Nephron progenitor cell (in vitro differentiated cells): ENCODE data around the gene RARRES2.

Experiments
- DNase-seq: peaks from one replicate; pipeline ENCODE4 v3.0.0; 2021
- H3K27ac Mint-ChIP-seq: 2 replicates; pipeline ENCODE4 v1.8.0; 2021; ENCODE audit warnings: mild to moderate bottlenecking, moderate library complexity, mixed read lengths
- H3K27me3 Mint-ChIP-seq: 2 replicates; pipeline ENCODE4 v1.8.0; 2021; ENCODE audit warnings: mild to moderate bottlenecking, low read depth, mixed read lengths; ENCODE audit not compliant: poor library complexity
- H3K36me3 Mint-ChIP-seq: 2 replicates; pipeline ENCODE4 v1.8.0; 2021; ENCODE audit warnings: low read depth, mixed read lengths
- H3K4me1 Mint-ChIP-seq: 2 replicates; pipeline ENCODE4 v1.8.0; 2021; ENCODE audit warnings: mixed read lengths
- H3K4me3 Mint-ChIP-seq: 2 replicates; pipeline ENCODE4 v1.8.0; 2021; ENCODE audit warnings: mild to moderate bottlenecking, moderate library complexity, mixed read lengths
- H3K9me3 Mint-ChIP-seq: 2 replicates; pipeline ENCODE4 v1.8.0; 2021; ENCODE audit warnings: mild to moderate bottlenecking, moderate library complexity, mixed read lengths
- CTCF ChIP-seq: fragments of 200-600 bp; sonication (generic); IDR thresholded peaks from 2 replicates; pipeline ENCODE4 v1.5.0; 2021; ENCODE audit warnings: antibody characterized with exemption

The RARRES2 gene

GRCh38 chr7:150361807-150362621, 20.6 kb upstream of the RARRES2 start:
- peak overlapping the region; percentile 48 for H3K4me3 Mint-ChIP-seq
- H3K36me3 Mint-ChIP-seq: no peaks in the 10 kb centered on the region
- no peak for DNase-seq
- H3K27ac Mint-ChIP-seq: peak overlapping the region; percentile 94
- H3K4me1 Mint-ChIP-seq: peaks cover 66% of the 10 kb centered on the region
- H3K27me3 Mint-ChIP-seq: no peaks in the 10 kb centered on the region
- H3K9me3 Mint-ChIP-seq: no peaks in the 10 kb centered on the region
- TF ChIP-seq CTCF: no peak

GRCh38 chr7:150361402-150361801, 20.0 kb upstream of the RARRES2 start:
- H3K27me3 Mint-ChIP-seq: no peaks in the 10 kb centered on the region
- no peak for DNase-seq
- H3K27ac Mint-ChIP-seq: peak overlapping the region; percentile 94
- H3K9me3 Mint-ChIP-seq: no peaks in the 10 kb centered on the region
- TF ChIP-seq CTCF: no peak
- no peaks in the 10 kb centered on the region for H3K36me3 Mint-ChIP-seq
- peaks cover 68% of the 10 kb centered on the region for H3K4me1 Mint-ChIP-seq
- H3K4me3 Mint-ChIP-seq: peak overlapping the region; percentile 48

- H3K9me3 Mint-ChIP-seq: no peaks in the 10 kb centered on the region
- TF ChIP-seq CTCF: no peak
- no peak overlapping the region for H3K27ac Mint-ChIP-seq
- no peak for DNase-seq
- H3K27me3 Mint-ChIP-seq: no peaks in the 10 kb centered on the region
- H3K4me3 Mint-ChIP-seq: no peak overlapping the region
- no peaks in the 10 kb centered on the region for H3K36me3 Mint-ChIP-seq
- peaks cover 69% of the 10 kb centered on the region for H3K4me1 Mint-ChIP-seq
These were observed 19.1 kb upstream of the RARRES2 start for GRCh38 chr7:150360363-150361058.

- no peak for DNase-seq
These were observed 18.4 kb upstream of the RARRES2 start for GRCh38 chr7:150359622-150360362.

GRCh38 chr7:150358988-150359621, 17.7 kb upstream of the RARRES2 start:
- Mint-ChIP-seq H3K4me1 (peaks cover 70% of the 10 kb centered on the region), H3K9me3 (no peaks in the 10 kb centered on the region), H3K36me3 (no peaks in the 10 kb centered on the region), H3K27me3 (no peaks in the 10 kb centered on the region), H3K27ac (no peak overlapping the region), H3K4me3 (no peak overlapping the region)
- DNase-seq: no peak
- TF ChIP-seq CTCF: no peak

More at GRCh38 chr7:150359622-150360362, 18.4 kb upstream of the RARRES2 start:
- H3K4me1 Mint-ChIP-seq: peaks cover 73% of the 10 kb centered on the region
- H3K27me3 Mint-ChIP-seq: no peaks in the 10 kb centered on the region
- peak overlapping the region; percentile 1 for H3K4me3 Mint-ChIP-seq
- no peaks in the 10 kb centered on the region for H3K36me3 Mint-ChIP-seq
- no peak for TF ChIP-seq CTCF
- H3K9me3 Mint-ChIP-seq: no peaks in the 10 kb centered on the region
- H3K27ac Mint-ChIP-seq: no peak overlapping the region
